A549 treated with CORT108297 at 1 μM for 4 hours (cell line): ENCODE data around the gene PYGL. TPM values are rescaled to one million over a fixed set of nuclear protein-coding genes. Genes with fewer than 3 reads are reported as not detected.

Experiments
- total RNA-seq: library from RNA; stranded (reverse); fragments of 200-300 nt; extraction: Qiagen RNA extraction; gene quantifications from 5 replicates; pipeline ENCODE4 v1.2.3, GENCODE V29; 2022

PYGL gene
- total RNA-seq: 105 to 143 TPM (median 133 TPM) in 5 replicates

DNA sequence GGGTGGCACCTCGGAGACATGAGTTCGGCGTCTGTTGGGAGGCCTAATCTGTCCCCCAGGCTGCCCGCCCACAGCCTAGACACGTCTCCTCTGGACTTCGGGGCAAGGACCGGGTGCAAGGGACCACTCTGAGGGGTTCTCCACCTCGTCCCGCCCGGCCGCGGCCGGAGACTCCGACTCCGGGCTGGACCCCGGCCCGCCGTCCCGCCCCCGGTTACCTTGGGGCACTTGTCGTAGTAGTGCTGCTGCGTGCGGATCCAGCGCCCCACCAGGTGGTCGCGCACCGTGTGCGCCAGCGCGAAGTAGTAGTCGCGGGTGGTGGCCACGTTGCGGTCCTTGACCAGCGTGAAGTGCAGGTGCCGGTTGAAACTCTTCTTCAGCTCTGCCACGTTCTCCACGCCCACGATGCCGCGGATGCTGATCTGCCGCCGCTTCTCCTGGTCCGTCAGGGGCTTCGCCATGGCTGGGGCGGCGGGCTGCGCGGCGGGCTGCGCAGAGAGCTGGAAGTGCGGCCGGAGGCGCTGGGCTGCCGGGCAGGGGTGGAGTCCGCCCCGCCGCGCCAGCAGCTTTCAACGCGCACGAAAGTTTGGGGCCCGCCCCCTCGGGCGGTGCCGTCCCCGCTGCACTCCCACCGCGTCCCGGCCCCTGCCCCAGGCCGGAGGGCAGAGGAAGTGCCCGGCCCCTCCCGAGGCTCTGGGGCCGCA is at the start of gene PYGL:
TSS of gene PYGL (minus strand) at position 541 of the 704 bp plus-strand sequence. CDS start at position 461, 80 bp downstream.

DNA sequence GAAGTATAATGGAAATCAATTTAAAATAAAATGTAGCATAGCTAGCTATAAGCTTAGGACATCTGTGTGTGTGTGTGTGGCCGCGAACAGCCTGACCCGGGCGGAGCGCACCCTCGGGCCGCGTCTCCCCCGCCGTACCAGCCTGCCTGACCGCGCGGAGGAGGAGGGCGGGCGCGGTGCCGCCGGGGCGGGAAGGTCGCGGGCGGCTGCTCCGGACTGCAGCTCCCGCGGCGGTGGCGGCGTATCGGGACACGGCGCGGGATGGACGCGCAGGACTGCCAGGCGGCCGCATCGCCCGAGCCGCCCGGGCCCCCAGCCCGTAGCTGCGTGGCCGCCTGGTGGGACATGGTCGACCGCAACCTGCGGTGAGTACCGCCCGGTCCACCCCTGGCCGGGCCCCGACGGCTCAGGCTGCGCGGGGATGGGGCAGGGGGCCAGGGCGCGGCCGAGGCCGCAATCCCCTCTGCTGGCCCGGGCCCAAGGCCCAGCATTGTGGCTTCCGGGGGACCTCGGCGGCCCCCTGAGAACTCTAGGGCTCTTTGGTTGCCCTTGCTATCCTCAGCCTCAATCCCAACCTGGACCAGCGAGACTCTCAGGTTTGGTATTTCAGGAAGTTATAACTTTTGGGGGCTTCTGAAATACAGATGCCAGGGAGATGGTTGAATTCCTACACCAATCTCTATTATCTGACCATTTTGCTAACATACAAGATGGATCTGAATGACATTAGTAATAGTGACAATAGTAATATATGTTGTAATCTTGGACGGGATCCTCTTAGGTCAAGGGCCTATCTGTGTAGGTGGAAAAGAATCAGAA is 72.2 kb downstream of the PYGL start, which contains the start of gene ABHD12B:
TSS of gene ABHD12B (plus strand) at position 140 of the 819 bp plus-strand sequence. CDS start at position 262, 122 bp downstream.

Other genes starting within 250 kb of the PYGL start
- 10.0 to 16.1 TPM (median 14.8 TPM) in 5 replicates for gene NIN, start 113.3 kb downstream of the PYGL start, total RNA-seq
- gene ABHD12B, start 72.4 kb downstream of the PYGL start, total RNA-seq: not detected in 5 replicates
- gene TRIM9, start 150.6 kb upstream of the PYGL start, total RNA-seq: 8.8 to 11.3 TPM (median 10.4 TPM) in 5 replicates